Measurements from ENCODE around the gene CSTF2T. TPM values are rescaled to one million over a fixed set of nuclear protein-coding genes. Genes with fewer than 3 reads are reported as not detected.

The CSTF2T gene
- total RNA-seq, 4 donors from 2014 or later = 24.1 to 29.3 (median 28.1) TPM

DNA sequence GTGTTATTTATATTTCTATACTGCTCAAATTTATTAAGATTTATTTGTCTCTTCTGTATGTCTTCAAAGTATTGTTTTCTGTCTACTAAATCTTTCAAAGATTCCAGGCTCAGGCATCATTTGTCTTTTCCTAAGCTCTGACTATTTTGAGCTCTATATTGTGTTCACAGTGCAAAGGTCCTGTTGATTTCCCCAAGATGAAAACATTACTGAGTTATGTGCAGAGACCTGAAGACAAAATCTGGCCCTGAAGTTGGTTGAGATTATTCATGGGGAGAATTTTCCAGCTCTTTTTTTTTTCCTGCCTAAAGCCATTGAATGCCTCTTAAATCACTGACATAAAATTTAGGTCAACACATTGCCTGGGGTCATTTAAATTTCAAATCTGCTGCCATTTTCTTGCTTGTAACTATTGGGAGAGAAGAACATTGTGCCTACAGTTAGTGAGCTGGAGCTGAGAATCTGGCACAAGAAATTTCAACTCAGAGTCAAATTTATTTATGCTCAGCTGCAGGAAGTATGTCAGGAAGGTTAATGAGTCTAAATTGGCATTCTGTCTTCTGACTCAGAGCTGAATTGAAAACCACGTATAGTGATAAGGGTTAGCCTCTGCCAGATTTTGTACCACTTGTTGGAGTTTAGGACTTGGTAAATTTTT lies 31.6 kb downstream of the CSTF2T start:
- H3K36me3 ChIP-seq = no peaks in the 10 kb centered on the region
- WGBS, 2 donors (ENCODE audit: low coverage in 1 of 2) = 0% methylated on average over 1 of the region's 1 CpG
- H3K27me3 ChIP-seq = no peaks in the 10 kb centered on the region
- ATAC-seq = no peak
- no peaks in the 10 kb centered on the region for H3K9me3 ChIP-seq
- TF ChIP-seq POLR2A (IDR thresholded peaks at IDR 0.05) = no peak
- TF ChIP-seq POLR2AphosphoS5 (IDR thresholded peaks at IDR 0.05) = no peak
- no peak for TF ChIP-seq EP300 (IDR thresholded peaks at IDR 0.05)
- TF ChIP-seq, protein P1, sequence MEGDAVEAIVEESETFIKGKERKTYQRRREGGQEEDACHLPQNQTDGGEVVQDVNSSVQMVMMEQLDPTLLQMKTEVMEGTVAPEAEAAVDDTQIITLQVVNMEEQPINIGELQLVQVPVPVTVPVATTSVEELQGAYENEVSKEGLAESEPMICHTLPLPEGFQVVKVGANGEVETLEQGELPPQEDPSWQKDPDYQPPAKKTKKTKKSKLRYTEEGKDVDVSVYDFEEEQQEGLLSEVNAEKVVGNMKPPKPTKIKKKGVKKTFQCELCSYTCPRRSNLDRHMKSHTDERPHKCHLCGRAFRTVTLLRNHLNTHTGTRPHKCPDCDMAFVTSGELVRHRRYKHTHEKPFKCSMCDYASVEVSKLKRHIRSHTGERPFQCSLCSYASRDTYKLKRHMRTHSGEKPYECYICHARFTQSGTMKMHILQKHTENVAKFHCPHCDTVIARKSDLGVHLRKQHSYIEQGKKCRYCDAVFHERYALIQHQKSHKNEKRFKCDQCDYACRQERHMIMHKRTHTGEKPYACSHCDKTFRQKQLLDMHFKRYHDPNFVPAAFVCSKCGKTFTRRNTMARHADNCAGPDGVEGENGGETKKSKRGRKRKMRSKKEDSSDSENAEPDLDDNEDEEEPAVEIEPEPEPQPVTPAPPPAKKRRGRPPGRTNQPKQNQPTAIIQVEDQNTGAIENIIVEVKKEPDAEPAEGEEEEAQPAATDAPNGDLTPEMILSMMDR (IDR thresholded peaks at IDR 0.05) = no peak
- H3K27ac ChIP-seq = no peak overlapping the region
- H3K4me1 ChIP-seq = peaks cover 3 to 10% (median 5%) of the 10 kb centered on the region in 3 donors
- no peak overlapping the region for H3K4me3 ChIP-seq

DNA sequence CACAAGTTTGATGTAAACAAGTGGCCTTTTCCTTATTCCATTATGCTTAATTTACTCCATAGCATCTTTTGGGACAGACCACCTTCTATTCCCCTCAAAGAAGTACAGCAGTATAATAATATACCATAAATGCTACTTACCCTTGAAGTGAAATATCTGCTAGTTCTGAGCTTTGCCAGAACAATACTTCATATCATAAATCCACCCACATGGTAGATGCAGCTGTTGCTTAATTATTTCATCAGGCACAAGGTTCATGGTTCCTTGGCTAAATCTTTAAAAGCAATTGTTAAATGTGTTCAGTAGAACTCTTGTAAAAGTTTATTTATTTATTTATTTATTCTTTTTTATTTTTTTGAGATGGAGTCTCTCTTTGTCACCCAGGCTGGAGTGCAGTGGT lies 32.9 kb downstream of the CSTF2T start:
- Histone ChIP-seq H3K36me3 (no peaks in the 10 kb centered on the region), H3K9me3 (no peaks in the 10 kb centered on the region), H3K27ac (no peak overlapping the region), H3K4me1 (peaks cover 3 to 10% (median 5%) of the 10 kb centered on the region in 3 donors), H3K27me3 (no peaks in the 10 kb centered on the region), H3K4me3 (no peak overlapping the region)
- TF ChIP-seq, protein P1 (IDR thresholded peaks at IDR 0.05) = no peak
- no peak for TF ChIP-seq POLR2A (IDR thresholded peaks at IDR 0.05)
- TF ChIP-seq EP300 (IDR thresholded peaks at IDR 0.05) = no peak
- no peak for TF ChIP-seq POLR2AphosphoS5 (IDR thresholded peaks at IDR 0.05)
- no peak for ATAC-seq

DNA sequence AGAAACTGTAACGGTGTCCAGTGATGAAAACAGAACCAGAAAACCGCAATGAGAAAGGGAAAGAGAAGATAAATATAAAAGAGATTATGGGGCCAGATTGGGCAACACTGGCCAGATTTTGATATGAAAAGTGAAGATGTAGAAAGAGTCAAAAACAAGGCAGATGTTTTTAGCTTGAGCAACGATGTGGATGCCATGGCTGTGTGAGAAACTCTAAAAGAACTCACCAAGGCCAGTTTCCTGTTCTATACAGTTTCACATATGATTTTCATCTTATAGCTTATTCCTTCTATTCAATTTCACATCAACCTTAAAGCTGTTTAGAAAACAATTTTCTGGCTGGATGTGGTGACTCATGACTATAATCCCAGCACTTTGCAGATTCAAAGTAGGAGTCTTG lies 36.3 kb downstream of the CSTF2T start:
- no peaks in the 10 kb centered on the region for H3K27me3 ChIP-seq
- no peak overlapping the region for H3K4me3 ChIP-seq
- TF ChIP-seq POLR2AphosphoS5 (IDR thresholded peaks at IDR 0.05) = no peak
- no peak for TF ChIP-seq POLR2A (IDR thresholded peaks at IDR 0.05)
- no peak for TF ChIP-seq EP300 (IDR thresholded peaks at IDR 0.05)
- TF ChIP-seq, protein P1 (IDR thresholded peaks at IDR 0.05) = no peak
- no peak for ATAC-seq
- H3K4me1 ChIP-seq = peaks cover 3 to 9% (median 5%) of the 10 kb centered on the region in 3 donors
- H3K27ac ChIP-seq = no peak overlapping the region
- 90 to 93% methylated on average over 3 of the region's 3 CpGs for WGBS, 2 donors (ENCODE audit: low coverage in 1 of 2)
- no peaks in the 10 kb centered on the region for H3K36me3 ChIP-seq
- H3K9me3 ChIP-seq = no peaks in the 10 kb centered on the region

DNA sequence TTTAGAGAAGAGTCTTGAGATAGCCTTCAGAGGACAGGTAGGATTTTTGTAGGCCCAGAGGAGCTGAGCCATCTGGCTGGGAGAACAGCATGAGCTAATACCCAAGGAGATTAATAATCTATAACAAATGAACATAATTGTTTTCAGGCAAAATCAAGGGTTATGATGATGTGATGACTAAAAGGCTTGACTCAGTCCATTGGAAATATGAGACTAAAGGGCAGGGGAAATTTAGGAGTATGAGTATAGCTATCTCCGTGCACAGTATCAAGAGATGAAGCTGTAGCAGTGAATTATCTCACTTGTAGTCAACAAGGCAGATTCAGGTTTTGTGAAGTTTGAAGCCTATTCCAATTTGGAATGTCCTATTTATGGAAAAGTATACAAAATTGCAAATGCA lies 40.1 kb downstream of the CSTF2T start:
- Histone ChIP-seq H3K4me3 (no peak overlapping the region), H3K27me3 (no peaks in the 10 kb centered on the region), H3K9me3 (no peaks in the 10 kb centered on the region), H3K4me1 (peaks cover 0 to 4% (median 0%) of the 10 kb centered on the region in 3 donors), H3K27ac (no peak overlapping the region), H3K36me3 (no peaks in the 10 kb centered on the region)
- TF ChIP-seq, protein P1 (IDR thresholded peaks at IDR 0.05) = no peak
- TF ChIP-seq EP300 (IDR thresholded peaks at IDR 0.05) (no peak), POLR2AphosphoS5 (IDR thresholded peaks at IDR 0.05) (no peak), POLR2A (IDR thresholded peaks at IDR 0.05) (no peak)
- 70 to 100% methylated on average over 1 of the region's 1 CpG for WGBS, 2 donors (ENCODE audit: low coverage in 1 of 2)
- no peak for ATAC-seq

DNA sequence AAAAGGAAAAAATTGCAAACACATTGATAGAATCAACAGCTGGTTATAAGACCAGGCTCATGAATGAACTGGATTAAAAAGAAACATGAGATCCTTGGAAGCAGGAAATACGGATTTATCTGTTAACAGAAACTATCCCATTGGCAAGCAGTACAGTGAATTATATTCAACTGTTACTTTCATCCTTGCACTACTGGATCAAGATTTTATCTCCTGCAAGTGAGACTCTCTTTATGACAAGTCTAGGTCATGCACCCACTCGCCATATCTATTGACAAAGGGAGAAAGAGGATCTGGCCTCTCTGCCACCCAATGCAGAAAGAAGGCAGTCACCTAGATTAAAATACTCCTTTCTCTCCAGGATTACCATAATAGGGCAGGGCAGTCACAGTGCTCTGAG lies 41.4 kb downstream of the CSTF2T start:
- no peak overlapping the region for H3K27ac ChIP-seq
- no peaks in the 10 kb centered on the region for H3K36me3 ChIP-seq
- H3K4me1 ChIP-seq = peaks cover 0 to 4% (median 0%) of the 10 kb centered on the region in 3 donors
- 54 to 79% methylated on average over 2 of the region's 2 CpGs for WGBS, 2 donors (ENCODE audit: low coverage in 1 of 2)
- H3K4me3 ChIP-seq = no peak overlapping the region
- no peaks in the 10 kb centered on the region for H3K9me3 ChIP-seq
- H3K27me3 ChIP-seq = no peaks in the 10 kb centered on the region
- TF ChIP-seq POLR2AphosphoS5 (IDR thresholded peaks at IDR 0.05) (no peak), EP300 (IDR thresholded peaks at IDR 0.05) (no peak), POLR2A (IDR thresholded peaks at IDR 0.05) (no peak)
- TF ChIP-seq, protein P1 (IDR thresholded peaks at IDR 0.05) = no peak
- no peak for ATAC-seq
